GM18868 (cell line): ENCODE data around the gene FUNDC2.
"Not testable (repeated sequence)": the region's sequence is repeated elsewhere in the genome, so short reads cannot be mapped to it uniquely, and the experiment has no call there.

Source experiments
- ATAC-seq: cut with Tn5 transposase; IDR thresholded peaks from one replicate; pipeline ENCODE4 v1.9.1; 2021; ENCODE audit warnings: mild to moderate bottlenecking, moderate library complexity; ENCODE audit not compliant: unreplicated experiment

Gene FUNDC2, protein sequence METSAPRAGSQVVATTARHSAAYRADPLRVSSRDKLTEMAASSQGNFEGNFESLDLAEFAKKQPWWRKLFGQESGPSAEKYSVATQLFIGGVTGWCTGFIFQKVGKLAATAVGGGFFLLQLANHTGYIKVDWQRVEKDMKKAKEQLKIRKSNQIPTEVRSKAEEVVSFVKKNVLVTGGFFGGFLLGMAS

DNA sequence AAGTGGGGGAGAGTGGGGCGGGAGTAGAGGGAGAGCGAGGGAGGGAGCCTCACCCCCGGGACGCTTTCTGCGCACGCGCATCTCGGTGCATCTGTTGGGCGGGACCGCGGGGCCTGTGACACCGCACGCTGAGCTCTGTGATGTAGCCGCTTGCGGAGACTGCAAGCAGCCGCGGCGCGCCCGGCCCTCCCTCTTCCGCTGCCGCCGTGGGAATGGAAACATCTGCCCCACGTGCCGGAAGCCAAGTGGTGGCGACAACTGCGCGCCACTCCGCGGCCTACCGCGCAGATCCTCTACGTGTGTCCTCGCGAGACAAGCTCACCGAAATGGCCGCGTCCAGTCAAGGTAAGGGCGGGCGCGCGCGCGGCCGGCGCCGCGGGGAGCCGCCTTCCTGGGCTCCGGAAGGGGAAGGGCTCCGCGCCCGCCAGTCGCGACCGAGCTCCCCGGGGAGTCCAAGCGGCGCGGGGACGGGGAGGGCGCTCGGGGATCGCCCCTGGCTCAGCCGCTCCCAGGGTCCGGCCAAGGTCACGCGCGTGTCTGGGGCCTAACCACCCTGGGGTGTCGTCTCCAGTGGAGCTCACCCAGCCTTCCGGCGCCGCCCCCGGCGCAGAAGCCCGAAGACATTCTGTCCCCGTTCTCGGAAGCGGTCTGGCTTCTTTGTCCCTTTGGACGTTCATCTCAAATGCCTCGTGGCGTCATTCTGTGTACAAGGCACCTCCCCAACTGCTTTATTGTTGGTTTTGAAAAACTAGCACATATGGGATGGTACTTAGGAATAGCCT is at the start of gene FUNDC2:
Gene FUNDC2, plus strand, starts transcription at position 118 of the 782 bp plus-strand sequence. Its CDS starts 95 bp downstream, at position 213.
- peak; percentile 86 for ATAC-seq

DNA sequence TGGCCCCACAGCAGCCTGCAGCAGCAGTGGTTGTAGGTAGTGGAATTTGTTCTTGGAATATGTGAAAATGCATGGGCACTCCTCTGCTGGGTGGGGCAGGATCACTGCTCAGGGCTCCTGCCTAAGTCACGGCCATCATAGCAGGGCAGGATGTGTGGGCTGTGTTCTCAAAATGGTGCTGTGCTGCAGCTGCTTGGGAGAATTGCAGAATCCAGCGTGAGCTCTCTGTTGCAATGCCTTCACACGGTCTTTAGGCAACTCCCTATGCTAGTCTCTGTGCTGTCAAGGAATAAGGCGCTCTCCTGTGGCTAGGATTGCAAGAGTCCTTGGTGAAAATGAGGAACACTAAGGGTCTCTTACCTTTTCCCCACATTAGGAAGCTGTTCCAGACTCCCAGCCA is 47.0 kb upstream of the FUNDC2 start:
- no peak for ATAC-seq

DNA sequence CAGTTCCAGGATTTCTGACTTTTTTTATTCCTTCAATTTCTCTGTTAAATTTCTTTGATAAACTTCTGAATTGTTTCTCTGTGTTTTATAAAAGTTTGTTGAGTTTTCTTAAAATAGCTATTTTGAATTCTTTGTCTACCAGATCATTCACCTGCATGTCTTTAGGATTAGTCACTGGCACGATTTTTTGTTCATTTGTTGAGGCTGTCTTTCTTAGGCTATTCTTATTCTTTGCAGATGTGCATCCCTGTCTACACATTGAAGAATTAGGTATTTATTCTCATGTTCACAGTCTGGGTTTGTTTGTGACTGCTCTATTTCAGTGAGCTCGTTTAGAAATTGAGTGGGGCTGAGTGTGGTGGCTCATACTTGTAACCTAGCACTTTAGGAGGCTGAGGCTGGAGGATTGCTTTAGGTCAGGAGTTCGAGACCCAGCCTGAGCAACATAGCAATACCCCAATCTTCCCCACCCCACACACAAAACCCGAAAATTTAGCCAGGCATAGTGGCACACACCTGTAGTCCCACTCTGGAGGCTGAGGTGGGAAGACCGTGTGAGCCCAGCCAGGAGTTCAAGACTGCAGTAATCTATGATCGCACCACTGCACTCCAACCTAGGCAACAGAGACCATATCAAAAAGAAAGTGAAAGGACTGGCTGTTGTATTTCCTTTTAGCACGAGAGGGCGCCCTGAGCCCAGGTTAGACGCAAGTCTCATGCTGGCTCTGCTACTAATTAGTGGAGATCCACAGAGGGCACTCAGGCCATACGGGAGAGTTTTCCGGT is 46.1 kb upstream of the FUNDC2 start:
- ATAC-seq = peak; percentile 79

DNA sequence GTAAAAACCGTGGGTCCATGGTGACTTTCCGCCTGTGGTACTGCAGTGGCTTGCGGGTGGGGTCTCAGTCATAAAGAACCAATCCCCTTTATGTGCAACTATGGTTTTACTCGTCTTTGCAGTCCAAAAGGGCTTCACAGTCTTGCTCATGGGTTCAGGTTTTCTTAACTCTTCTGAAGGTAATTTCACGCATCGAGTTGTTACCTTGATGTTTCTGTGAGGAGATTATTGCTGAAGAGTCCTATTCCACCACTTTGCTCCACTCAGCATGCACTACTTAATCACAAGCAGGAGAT is 45.6 kb upstream of the FUNDC2 start:
- ATAC-seq = no peak

DNA sequence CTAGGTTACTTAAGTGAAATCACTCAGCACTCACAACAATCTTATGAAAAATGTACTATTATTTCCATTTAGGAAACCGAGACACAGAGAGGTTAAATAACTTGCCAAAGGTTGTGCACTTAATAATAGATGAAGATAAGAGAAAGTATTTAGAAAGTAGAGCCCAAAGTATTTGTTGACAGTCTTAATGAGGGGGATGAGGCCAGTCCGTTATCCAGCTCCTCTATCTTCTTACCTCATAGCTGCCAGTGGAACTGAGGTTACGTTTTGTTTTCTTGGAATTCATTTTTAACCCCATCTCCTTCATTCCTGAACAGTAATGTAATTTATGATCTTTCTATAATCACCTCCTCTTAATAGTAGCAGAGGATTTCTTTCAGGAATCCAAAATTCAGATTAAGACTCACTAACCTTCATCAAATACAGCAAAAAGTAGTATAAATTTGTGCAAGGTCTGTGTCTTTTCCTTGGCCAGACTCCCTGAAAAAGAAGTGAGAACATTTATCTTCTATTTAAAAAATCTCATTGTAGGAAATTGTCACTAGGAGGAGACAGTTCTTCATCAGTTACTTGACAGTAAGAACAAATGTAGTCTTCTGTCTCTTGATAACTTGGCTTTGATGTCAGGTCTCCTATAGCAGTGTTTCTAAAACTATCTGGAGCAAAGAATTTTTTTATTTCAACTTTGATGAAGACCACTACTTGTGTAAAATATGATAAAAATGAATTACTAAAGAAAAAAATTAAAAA is 39.6 kb upstream of the FUNDC2 start:
- ATAC-seq = no peak

DNA sequence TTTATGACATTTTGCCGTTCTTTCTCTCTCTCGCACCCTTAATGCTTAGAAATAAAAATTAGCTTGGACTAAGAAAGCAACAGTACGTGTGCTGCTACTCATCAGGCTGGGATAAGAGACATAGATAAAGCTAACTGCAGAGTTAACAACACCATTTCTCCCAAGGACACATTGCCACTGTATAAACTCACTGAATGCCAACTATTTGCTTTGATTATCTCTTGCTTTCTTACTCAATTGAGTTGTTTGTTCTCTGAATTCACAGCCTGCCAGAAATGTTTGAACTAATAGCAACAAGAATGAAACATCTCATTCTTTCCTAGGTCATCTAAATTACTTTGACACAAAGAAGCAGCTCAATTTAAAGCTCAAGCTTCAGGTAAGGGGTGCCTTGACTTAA is 38.7 kb upstream of the FUNDC2 start:
- no peak for ATAC-seq

DNA sequence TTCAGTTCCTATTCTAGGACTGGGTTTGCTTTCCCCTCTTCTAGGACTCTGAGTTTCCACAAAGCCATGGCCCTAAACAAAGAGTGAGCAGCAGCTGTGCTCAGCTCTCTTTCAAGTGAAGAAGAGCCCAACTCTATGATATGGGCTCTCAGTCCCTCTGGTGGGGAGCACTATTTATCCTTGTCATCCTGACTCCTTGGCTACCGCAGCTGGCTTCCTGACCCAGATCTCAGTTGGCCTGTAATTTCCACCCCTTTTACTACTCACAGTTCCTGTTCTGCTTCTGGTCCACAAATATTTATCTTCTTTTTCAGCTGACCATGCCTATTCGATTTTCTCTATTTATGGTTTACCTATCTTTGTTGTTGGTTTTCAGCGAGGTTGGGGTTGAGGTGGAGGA is 37.9 kb upstream of the FUNDC2 start:
- no peak for ATAC-seq

DNA sequence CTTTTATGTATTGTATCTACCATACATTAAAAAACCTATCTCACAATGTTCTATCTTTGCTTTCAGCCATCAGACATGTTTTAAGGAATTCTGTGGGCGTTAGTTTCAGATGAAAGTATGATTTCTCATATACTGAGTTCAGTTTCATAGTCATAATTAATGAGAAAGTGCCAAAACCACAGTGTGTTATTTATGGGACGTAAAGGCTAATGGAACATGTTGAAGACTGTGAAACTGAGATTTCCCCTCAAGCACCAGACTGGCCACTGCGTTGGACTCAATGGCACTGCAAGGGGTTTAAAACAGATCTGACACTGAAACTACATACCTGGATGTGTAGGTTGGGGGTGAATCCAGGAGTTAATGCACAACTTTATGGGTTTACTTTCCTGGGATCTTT is 36.1 kb upstream of the FUNDC2 start:
- ATAC-seq = peak; percentile 71

DNA sequence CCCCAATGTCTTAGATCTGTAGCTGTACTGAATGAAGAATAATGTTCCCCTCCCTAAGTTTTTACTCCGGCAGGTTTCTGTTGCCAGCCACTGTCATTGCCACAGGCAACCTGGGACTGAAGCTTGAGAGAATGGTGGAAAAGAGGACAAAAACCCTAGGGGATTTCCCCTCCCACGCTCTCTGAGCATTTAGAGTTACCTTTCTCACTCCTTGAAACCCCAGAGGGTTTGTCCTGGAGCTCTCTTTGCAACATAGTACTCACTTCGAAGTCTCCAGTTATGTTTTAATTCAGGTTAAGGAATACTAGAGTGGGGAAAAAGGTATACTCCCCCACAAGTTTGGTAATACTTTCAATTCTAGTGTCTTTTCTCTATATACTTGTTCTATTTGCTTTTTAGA is 35.6 kb upstream of the FUNDC2 start:
- ATAC-seq = peak; percentile 57

DNA sequence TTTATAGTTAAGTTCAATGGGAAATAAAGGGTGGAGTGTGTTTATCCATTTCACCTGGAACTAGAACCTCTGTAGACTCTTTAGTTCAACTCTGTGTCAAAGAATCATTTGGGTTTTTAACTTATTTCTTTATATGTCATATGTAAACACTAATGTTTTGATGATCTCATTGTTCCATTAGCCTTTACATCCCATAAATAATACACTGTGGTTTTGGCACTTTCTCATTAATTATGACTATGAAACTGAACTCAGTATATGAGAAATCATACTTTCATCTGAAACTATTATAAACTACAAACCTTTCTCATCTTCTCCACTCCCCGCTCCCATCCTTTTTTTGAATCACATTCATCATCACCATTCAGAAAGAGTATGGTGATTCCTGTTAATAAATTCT is 35.2 kb upstream of the FUNDC2 start:
- ATAC-seq = no peak

DNA sequence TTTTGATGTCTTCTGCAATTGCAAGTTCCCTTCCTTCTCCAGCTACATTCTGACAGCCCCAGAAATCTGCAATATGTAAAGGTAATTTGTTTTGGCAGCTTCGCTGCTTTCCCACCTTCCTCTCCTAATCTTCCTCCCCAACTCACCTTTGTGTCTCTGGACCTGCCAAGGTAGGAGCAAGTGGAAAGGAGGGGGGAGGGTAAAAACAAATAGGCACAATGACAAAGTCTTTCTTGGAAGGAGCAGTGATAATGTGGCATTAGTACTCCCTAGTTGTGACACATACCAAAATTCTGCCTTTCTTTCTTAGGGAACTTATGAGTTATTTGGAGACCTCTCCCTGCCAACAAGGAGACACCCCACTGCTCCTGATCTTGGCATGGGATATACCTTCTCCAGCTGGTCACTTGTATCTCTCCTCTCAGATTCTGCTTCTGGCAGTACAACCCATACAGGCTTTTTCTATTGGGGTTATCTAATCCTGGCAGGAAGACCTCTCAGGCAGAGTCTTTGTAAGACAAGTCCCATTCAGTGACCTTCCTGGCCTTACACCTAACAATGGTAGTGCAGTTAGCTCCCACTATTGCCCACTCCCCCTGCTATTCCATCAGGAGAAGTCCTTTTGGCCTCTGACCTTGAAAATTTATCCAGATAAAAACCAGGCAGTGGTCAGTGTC is 28.3 kb upstream of the FUNDC2 start:
- no peak for ATAC-seq

DNA sequence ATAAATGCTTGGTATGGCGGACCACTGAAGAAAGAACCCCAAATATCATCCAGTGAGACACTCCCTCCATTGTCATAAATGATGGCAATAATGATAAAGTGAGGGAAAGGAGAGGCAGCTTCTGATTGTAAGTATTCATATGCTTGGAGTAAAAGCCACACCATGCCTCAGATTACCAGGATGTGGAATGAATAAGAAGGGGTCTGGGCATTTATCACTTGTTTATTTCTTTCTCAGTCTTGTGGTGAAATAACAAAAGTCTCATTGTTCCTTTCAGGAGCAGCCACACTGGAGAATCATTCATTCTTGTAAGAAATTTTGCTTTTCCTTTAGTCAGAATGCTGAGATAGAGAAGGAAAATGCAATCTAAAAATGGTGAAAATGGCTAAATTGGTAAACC is 25.8 kb upstream of the FUNDC2 start:
- ATAC-seq = no peak

DNA sequence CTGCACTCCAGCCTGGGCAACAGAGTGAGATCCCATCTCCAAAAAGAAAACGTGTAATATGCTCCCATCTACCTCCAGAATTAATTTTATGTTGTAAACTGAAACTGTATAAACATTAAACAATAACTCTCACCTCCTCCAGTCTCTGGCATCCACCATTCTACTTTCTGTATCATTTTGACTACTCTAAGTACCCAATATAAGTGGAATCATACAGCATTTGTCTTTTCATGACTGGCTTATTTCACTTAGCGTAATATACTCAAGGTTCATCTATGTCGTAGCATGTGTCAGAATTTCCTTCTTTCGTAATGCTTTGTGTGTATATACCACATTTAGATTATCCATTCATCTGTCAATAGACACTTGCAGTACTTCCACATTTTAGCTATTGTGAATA is 24.8 kb upstream of the FUNDC2 start:
- no peak for ATAC-seq

DNA sequence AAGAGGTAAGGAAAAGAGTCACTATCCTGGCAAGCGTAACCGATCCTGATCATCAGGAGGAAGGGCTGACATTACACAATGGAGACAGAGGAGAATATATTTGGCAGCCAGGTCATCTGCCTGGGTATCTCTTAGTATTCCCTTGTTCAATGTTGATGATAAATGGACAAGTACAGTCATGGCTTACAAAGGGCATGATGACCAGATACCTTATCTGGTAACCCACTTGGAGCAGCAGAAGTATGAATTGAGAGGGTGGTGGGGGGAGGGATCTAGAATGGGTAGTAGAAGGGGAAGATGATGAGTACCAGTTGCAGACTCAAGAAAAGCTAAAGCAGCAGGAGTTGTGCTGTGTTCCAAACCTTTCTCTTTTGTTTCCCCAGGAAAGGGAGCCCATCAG is 21.5 kb upstream of the FUNDC2 start:
- ATAC-seq = no peak

DNA sequence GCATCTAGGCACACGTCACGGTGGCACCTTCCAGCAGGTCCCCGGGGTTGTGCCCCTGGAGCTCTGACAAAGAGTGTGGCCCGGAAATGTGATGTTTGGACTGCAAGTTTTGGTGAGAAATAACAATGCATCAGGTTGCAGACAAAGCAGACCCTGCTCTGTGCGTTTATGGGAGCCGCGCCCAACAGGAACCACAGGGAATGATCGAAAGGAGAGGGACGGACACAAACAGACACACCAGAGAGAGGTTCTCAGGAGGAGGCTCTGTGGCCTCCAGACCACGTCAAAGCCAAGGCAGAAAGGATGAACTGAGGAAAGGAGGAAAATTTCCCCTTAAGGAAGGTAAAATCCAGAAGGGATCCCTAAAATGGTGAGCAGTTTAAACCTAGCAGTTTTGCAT is 20.3 kb upstream of the FUNDC2 start:
- not testable (repeated sequence) for ATAC-seq

DNA sequence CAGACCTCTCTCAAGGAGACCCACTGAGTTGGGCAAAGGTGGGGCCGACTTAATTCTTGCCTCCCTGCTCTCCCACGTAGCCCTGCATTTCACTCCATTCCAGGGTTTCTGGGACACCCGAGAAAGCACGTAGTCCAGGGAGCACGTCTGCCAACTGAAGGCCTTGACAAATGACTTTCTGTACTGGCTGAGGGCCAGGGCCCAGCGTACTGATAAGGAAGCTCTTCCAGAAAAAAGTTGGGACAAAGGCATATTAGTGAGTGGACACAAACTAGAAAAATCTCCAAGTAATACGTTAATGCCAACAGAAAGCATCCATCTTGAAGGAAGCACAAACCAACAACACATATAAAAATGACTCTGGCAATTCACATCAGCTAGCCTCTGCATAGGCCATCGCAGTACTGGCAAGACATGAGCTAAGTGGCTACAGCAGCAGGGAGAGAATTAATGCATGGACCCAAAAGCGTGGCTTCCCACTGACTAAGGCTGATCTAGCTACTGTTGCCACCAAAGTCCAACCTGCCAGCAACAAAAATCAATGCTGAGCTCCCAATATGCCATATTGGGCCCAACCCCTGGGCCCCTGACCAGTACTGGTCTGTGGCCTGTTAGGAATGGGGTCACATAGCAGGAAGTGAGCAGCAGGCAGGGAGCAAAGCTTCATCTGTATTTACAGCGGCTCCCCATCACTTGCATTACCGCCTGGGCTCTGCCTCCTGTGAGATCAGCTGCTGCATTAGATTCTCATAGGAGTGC is 19.6 kb upstream of the FUNDC2 start:
- not testable (repeated sequence) for ATAC-seq

DNA sequence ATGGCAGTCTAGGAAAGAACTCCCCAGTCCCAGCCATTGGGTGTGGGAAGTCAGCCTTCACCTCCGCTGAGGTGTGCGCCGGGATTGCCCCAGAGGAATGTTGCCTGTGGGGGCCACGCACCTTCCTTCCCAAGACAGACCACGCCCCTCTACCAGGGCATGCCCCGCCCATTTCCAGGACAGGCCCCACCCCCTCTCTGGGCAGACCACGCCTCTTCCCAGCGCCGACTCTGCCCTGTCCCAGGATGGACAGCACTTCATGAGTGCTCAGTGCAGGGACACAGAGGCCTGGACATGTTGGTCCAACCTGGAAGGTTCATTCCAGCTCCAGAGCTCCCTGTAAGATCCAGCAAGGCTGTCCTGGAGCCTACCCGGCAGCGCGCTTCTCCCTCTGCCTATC is 18.1 kb upstream of the FUNDC2 start:
- not testable (repeated sequence) for ATAC-seq

DNA sequence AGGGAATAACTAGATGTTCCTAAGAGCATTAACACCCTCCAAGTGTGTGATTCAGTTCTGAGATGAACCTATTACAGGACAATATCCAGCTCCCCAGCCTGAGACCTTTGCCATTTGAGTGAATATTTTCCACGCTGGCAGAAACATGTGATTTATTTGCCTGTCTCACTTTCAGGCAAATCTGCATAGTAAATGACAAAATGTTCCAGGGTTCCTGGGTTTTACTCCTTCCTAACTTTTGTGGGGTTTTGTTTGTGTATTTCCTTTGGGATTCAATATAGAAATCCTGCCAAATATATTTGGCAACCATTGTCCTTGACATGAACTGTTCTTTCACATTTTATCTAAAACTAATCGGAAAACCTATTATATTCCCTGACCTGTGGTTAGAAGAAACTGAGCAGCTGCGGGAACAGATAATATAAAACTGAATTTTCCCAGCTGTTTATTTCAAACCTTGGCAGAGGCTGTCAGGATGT is 16.6 kb upstream of the FUNDC2 start:
- ATAC-seq = no peak

DNA sequence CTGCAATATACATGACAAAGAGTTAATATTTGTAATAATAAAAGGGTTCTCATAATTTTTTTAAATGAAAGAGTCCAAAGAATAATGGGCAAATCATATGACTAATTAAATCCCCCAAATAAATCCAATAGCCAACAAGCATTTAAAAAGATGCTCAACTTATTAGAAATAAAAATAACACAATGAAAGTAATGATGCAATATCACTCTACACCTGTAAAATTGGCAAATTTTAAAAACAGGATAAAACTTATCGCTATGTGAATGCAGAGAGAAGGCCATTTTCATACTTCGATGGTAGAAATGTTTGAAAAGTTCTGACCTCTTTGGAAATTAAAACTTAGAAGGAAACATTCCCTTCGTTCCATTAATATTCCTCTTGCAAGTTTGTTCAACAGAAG is 6.1 kb upstream of the FUNDC2 start:
- ATAC-seq = no peak

DNA sequence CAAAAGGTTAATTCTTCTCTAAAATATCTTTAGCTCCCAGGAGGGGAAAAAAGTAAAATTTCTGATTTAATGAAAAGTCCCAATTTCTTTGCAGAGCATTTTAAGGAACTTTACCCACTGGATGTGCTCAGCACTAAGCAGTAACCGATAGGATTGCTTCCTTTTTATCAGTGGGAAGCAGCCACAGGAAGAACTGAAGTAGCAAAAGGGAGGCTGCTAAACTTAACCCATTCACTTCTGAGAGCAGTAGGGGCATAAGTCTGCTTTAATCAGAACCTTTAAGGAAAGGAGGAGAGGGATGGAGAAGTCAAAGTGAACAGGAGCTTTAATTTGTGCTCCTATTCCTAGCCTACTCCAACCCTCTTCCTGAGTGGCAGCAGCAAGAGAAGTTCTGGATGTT is 4.1 kb upstream of the FUNDC2 start, which contains the start of gene F8:
Gene F8, minus strand, starts transcription at position 139 of the 400 bp plus-strand sequence. CDS start 171 bp downstream, outside the sequence.
- no peak for ATAC-seq
